Measurements from ENCODE around the gene TECR.
"Not testable (repeated sequence)": the region's sequence is repeated elsewhere in the genome, so short reads cannot be mapped to it uniquely, and the experiment has no call there.

The TECR gene

DNA sequence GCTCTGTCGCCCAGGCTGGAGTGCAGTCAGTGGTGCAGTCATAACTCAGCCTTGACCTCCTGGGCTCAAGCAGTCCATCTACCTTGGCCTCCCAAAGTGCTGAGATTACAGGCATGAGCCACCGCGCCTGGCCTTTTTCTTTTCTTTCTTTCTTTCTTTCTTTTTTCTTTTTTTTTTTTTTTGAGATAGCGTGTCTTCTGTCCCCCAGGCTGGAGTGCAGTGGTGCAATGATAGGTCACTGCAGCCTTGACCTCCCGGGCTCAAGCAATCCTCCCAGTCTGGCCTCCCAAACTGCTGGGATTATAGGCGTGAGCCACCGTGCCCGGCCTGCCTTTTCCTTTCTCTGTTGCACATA, 22.6 kb downstream of the TECR start:
- H3K27me3 Mint-ChIP-seq; H3K9me3 Mint-ChIP-seq; DNase-seq (ENCODE audit: low spot score in 2 of 2); ATAC-seq (replicated peaks; ENCODE audit: extremely low read depth, poor library complexity, severe bottlenecking): not testable (repeated sequence)
- Mint-ChIP-seq H3K4me1 (peaks cover 50% of the 10 kb centered on the region), H3K4me3 (peak overlapping the region; percentile 55), H3K27ac (ENCODE audit: low read depth) (peak overlapping the region; percentile 94), H3K36me3 (ENCODE audit: insufficient read depth) (peaks cover 23% of the 10 kb centered on the region)

DNA sequence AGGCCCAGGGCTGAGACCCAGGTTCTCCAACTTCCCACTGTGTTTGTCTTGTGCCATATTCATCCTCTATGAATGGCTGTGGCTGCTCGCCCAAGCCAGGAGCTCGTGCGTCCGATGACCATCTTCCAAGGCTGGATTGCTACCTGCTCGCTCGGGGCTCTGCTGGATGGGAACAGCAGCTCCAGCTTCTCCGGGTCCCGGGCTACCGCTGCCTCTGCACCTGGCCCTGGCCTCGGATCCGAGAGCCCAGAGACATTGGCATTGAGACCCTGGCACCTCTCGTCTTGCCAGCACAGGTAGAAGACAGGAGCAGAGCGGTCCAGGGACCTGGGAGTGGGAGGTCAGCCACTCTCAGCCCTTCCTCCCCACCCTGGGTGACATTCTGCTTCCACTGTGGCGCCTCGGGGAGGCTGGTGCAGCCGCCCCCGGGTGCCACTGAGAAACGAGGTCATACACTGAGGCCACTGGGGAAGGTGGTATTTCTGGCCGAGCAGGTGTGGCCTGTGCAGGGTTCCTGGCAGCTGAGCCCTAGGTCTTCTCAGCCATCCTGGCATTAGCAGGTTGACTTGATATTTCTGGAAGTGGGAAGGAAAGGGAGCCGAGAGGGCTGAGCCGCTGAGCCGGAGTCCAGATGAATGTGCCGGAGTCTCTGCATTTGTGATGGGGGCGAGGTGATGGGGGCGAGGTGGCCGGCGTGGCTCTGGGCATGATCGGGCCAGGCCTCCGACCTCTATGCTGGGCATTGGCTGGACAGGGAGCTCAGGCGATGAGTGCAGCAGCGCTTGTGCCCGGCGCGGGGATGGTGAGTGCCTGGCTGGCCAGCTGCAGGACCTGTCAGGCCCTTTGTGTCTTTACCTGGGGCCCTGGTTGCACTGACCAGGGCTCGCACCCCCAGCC, 23.9 kb downstream of the TECR start:
- DNase-seq (ENCODE audit: low spot score in 2 of 2) (no peak), ATAC-seq (replicated peaks; ENCODE audit: extremely low read depth, poor library complexity, severe bottlenecking) (no peak)
- no peak overlapping the region for H3K27ac Mint-ChIP-seq (ENCODE audit: low read depth)
- H3K36me3 Mint-ChIP-seq (ENCODE audit: insufficient read depth), result peaks cover 21% of the 10 kb centered on the region
- H3K9me3 Mint-ChIP-seq, result no peaks in the 10 kb centered on the region
- peaks cover 50% of the 10 kb centered on the region for H3K4me1 Mint-ChIP-seq
- H3K4me3 Mint-ChIP-seq, result no peak overlapping the region
- H3K27me3 Mint-ChIP-seq, result no peaks in the 10 kb centered on the region

GRCh38 chr19:14553939-14554243, 24.5 kb downstream of the TECR start:
- DNase-seq (ENCODE audit: low spot score in 2 of 2) (no peak), ATAC-seq (replicated peaks; ENCODE audit: extremely low read depth, poor library complexity, severe bottlenecking) (no peak)
- H3K27ac Mint-ChIP-seq (ENCODE audit: low read depth), result no peak overlapping the region
- H3K9me3 Mint-ChIP-seq, result no peaks in the 10 kb centered on the region
- no peaks in the 10 kb centered on the region for H3K27me3 Mint-ChIP-seq
- no peak overlapping the region for H3K4me3 Mint-ChIP-seq
- H3K36me3 Mint-ChIP-seq (ENCODE audit: insufficient read depth), result peaks cover 17% of the 10 kb centered on the region
- H3K4me1 Mint-ChIP-seq, result peaks cover 50% of the 10 kb centered on the region

DNA sequence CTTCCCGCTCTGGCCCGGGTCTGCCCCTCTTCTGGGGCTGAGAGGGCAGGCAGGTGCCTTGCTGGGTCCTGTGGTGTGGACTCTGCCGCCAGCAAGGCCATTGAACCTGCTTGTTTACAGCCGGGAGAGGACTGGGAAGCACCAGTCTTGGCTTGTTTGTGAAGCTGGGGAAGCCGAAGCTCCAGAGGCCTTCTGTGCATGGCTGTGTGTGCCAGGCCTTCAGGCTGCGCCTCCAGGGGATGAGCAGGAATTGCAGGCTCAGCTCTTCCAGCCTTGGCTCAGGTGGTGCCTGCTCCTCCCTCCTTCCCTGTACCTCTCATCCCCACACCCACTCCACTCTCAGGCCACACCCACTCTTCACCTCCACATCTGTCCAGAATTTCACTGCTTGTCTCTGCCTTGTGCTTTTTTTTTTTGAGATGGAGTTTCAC, 25.0 kb downstream of the TECR start:
- DNase-seq (ENCODE audit: low spot score in 2 of 2) (no peak), ATAC-seq (replicated peaks; ENCODE audit: extremely low read depth, poor library complexity, severe bottlenecking) (no peak)
- Mint-ChIP-seq H3K4me1 (peaks cover 50% of the 10 kb centered on the region), H3K9me3 (no peaks in the 10 kb centered on the region), H3K27me3 (no peaks in the 10 kb centered on the region), H3K4me3 (no peak overlapping the region), H3K36me3 (ENCODE audit: insufficient read depth) (peaks cover 14% of the 10 kb centered on the region), H3K27ac (ENCODE audit: low read depth) (peak overlapping the region; percentile 46)

DNA sequence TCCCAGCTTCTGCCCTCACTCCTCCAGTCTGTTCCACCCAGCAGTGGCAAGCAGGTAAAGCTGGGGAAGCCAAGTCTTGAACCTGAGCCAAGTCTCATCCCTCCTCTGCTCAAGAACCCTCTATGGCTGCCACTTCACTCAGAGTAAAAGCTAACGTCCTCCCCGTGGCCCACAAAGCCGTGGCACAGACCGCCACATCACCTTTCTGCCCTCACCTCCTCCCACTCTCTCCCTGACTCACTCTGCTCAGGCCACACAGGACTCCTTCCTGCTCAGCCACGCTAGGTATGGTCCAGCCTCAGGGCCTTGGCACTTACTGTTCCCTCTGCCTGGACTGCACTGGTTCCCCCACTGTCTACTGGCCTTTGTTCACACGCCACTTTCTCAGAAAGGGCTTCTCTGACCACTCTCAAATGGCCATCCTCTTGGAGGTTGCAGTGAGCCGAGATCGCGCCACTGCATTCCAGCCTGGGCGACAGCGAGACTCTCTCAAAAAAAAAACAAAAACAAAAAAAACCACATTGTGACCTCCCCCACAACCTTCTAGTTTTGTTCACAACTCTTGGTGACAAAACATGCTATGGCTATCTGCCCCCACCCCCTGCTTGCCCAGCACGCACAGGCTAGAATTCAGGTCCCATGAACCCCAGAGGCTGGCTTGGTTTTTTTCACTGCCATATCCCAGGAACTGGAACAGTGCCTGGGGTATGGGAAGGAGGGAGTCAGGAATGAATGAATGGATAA, 26.7 kb downstream of the TECR start:
- H3K4me3 Mint-ChIP-seq, result peak overlapping the region; percentile 61
- H3K27me3 Mint-ChIP-seq, result no peaks in the 10 kb centered on the region
- no peaks in the 10 kb centered on the region for H3K9me3 Mint-ChIP-seq
- H3K27ac Mint-ChIP-seq (ENCODE audit: low read depth), result peak overlapping the region; percentile 77
- DNase-seq (ENCODE audit: low spot score in 2 of 2), result no peak
- peaks cover 44% of the 10 kb centered on the region for H3K4me1 Mint-ChIP-seq
- H3K36me3 Mint-ChIP-seq (ENCODE audit: insufficient read depth), result peaks cover 11% of the 10 kb centered on the region
- no peak for ATAC-seq (replicated peaks; ENCODE audit: extremely low read depth, poor library complexity, severe bottlenecking)

- ATAC-seq (replicated peaks; ENCODE audit: extremely low read depth, poor library complexity, severe bottlenecking), result peak; percentile 70
- H3K36me3 Mint-ChIP-seq (ENCODE audit: insufficient read depth), result peaks cover 9% of the 10 kb centered on the region
- H3K4me3 Mint-ChIP-seq, result peak overlapping the region; percentile 61
- H3K9me3 Mint-ChIP-seq, result no peaks in the 10 kb centered on the region
- H3K27ac Mint-ChIP-seq (ENCODE audit: low read depth), result peak overlapping the region; percentile 77
- peaks cover 38% of the 10 kb centered on the region for H3K4me1 Mint-ChIP-seq
- no peaks in the 10 kb centered on the region for H3K27me3 Mint-ChIP-seq
- peak; percentile 42 to 52 for DNase-seq (ENCODE audit: low spot score in 2 of 2)
These were observed 27.3 kb downstream of the TECR start for GRCh38 chr19:14556662-14557188.

GRCh38 chr19:14558370-14559066, 29.1 kb downstream of the TECR start:
- ATAC-seq (replicated peaks; ENCODE audit: extremely low read depth, poor library complexity, severe bottlenecking), result no peak
- Mint-ChIP-seq H3K27me3 (no peaks in the 10 kb centered on the region), H3K9me3 (no peaks in the 10 kb centered on the region), H3K4me1 (peaks cover 33% of the 10 kb centered on the region), H3K36me3 (ENCODE audit: insufficient read depth) (peaks cover 6% of the 10 kb centered on the region), H3K4me3 (no peak overlapping the region), H3K27ac (ENCODE audit: low read depth) (no peak overlapping the region)
- DNase-seq (ENCODE audit: low spot score in 2 of 2), result no peak

GRCh38 chr19:14559916-14560775, 30.8 kb downstream of the TECR start:
- H3K4me3 Mint-ChIP-seq, result no peak overlapping the region
- peaks cover 10% of the 10 kb centered on the region for H3K36me3 Mint-ChIP-seq (ENCODE audit: insufficient read depth)
- ATAC-seq (replicated peaks; ENCODE audit: extremely low read depth, poor library complexity, severe bottlenecking) (no peak), DNase-seq (ENCODE audit: low spot score in 2 of 2) (no peak)
- peaks cover 33% of the 10 kb centered on the region for H3K4me1 Mint-ChIP-seq
- H3K27me3 Mint-ChIP-seq, result no peaks in the 10 kb centered on the region
- H3K27ac Mint-ChIP-seq (ENCODE audit: low read depth), result no peak overlapping the region
- no peaks in the 10 kb centered on the region for H3K9me3 Mint-ChIP-seq

DNA sequence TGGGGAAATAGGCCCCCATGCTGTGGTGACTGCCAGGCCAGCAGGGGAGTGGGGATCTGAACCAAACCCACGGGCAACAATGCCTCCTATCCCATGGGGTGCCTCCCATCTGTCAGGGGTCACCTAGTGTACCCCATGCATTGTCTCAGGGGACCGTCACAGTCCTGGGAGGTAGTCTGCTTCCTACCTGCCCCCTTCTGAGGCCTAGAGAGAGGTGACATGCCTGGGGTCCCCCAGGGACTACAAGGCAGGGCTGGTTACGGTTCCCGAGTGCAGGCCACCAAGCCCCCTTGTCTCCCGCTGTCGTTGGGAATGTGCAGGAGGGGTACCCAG, 31.3 kb downstream of the TECR start:
- no peak for DNase-seq (ENCODE audit: low spot score in 2 of 2)
- H3K36me3 Mint-ChIP-seq (ENCODE audit: insufficient read depth), result peaks cover 15% of the 10 kb centered on the region
- H3K27ac Mint-ChIP-seq (ENCODE audit: low read depth), result no peak overlapping the region
- H3K4me3 Mint-ChIP-seq, result no peak overlapping the region
- no peak for ATAC-seq (replicated peaks; ENCODE audit: extremely low read depth, poor library complexity, severe bottlenecking)
- peaks cover 32% of the 10 kb centered on the region for H3K4me1 Mint-ChIP-seq
- no peaks in the 10 kb centered on the region for H3K27me3 Mint-ChIP-seq
- H3K9me3 Mint-ChIP-seq, result no peaks in the 10 kb centered on the region

DNA sequence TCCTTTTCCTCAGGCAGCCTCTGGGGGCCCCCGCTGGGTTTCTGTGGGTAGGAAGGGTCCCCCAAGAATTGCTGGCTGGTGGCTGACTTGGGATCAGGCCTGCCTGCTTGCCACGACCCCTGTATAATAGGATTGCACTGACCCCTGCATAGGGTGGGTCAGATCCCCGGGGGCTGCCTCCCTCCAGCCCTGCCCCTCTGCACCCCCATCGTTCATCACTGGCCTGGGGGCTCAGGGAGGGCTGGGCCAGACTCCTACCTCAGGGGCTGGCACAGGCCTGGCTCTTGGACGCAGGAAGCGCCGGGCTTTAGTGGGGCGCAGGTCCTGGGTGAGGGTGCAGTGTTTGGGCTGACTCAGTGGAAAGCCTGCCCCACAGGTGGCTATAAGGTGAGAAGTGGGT, 31.9 kb downstream of the TECR start:
- Mint-ChIP-seq H3K27ac (ENCODE audit: low read depth) (peak overlapping the region; percentile 76), H3K4me1 (peaks cover 32% of the 10 kb centered on the region), H3K9me3 (no peaks in the 10 kb centered on the region), H3K4me3 (no peak overlapping the region), H3K27me3 (no peaks in the 10 kb centered on the region), H3K36me3 (ENCODE audit: insufficient read depth) (peaks cover 14% of the 10 kb centered on the region)
- no peak for ATAC-seq (replicated peaks; ENCODE audit: extremely low read depth, poor library complexity, severe bottlenecking)
- no peak for DNase-seq (ENCODE audit: low spot score in 2 of 2)

GRCh38 chr19:14561847-14562351, 32.5 kb downstream of the TECR start:
- Mint-ChIP-seq H3K9me3 (no peaks in the 10 kb centered on the region), H3K4me3 (peak overlapping the region; percentile 46), H3K27ac (ENCODE audit: low read depth) (peak overlapping the region; percentile 76), H3K27me3 (no peaks in the 10 kb centered on the region), H3K36me3 (ENCODE audit: insufficient read depth) (peaks cover 15% of the 10 kb centered on the region), H3K4me1 (peaks cover 27% of the 10 kb centered on the region)
- DNase-seq (ENCODE audit: low spot score in 2 of 2), result no peak
- ATAC-seq (replicated peaks; ENCODE audit: extremely low read depth, poor library complexity, severe bottlenecking), result peak; percentile 16
